Naive thymus-derived CD4-positive, alpha-beta T cell (primary cell): ENCODE measurements around the gene GRIA1. TPM values are rescaled to one million over a fixed set of nuclear protein-coding genes. Genes with fewer than 3 reads are reported as not detected.

Source experiments
- ATAC-seq: fragments of 150-1000 bp; cut with Tn5 transposase; 2 replicates; pipeline ENCODE4 v1.10.0; 2021; ENCODE audit warnings: mild to moderate bottlenecking, moderate library complexity
- CTCF ChIA-PET: fragments of 350-600 bp; sonication (Branson Sonifier 250); formaldehyde crosslinking; loops from one replicate; lab custom pipeline; 2021; ENCODE audit warnings: antibody characterized with exemption; lab: Charles Lee
- POLR2A ChIA-PET: fragments of 350-600 bp; sonication (Branson Sonifier 250); formaldehyde crosslinking; loops from one replicate; lab custom pipeline; 2021; ENCODE audit warnings: antibody characterized with exemption, inconsistent platforms; lab: Charles Lee
- DNase-seq, 9 donors: peaks; one replicate each; pipeline versions ENCODE4 v3.0.0 to v3.0.0-alpha.2; 2020 to 2022; ENCODE audit warnings: mixed read lengths in 1 of 9
- H3K27ac ChIP-seq: one replicate; pipeline ENCODE4 v1.7.0; 2013; ENCODE audit warnings: mild to moderate bottlenecking, low read depth, low read length, moderate library complexity
- H3K27me3 ChIP-seq, 2 donors: one replicate each; pipeline ENCODE4 v1.7.0; 2013; ENCODE audit warnings: low read length in 2 of 2, mild to moderate bottlenecking in 2 of 2, moderate library complexity in 2 of 2; ENCODE audit not compliant: control insufficient read depth in 2 of 2, insufficient read depth in 2 of 2
- H3K36me3 ChIP-seq, 3 experiments: 1 replicate in 2 of 3; 2 replicates in 1 of 3; pipeline ENCODE4 v1.7.0; 2013; ENCODE audit warnings: low read length in 3 of 3, mild to moderate bottlenecking in 3 of 3, moderate library complexity in 1 of 3; ENCODE audit not compliant: insufficient read depth in 3 of 3, control insufficient read depth in 2 of 3
- H3K4me1 ChIP-seq, 2 donors: one replicate each; pipeline ENCODE4 v1.7.0; 2013; ENCODE audit warnings: low read length in 2 of 2, mild to moderate bottlenecking in 2 of 2, moderate library complexity in 1 of 2; ENCODE audit not compliant: control insufficient read depth in 2 of 2, insufficient read depth in 2 of 2
- H3K4me3 ChIP-seq: 2 replicates; pipeline ENCODE4 v1.7.0; 2013; ENCODE audit warnings: mild to moderate bottlenecking, low read length
- H3K9me3 ChIP-seq, 3 experiments: 1 replicate in 2 of 3; 2 replicates in 1 of 3; pipeline ENCODE4 v1.7.0; 2013; ENCODE audit warnings: low read length in 3 of 3; ENCODE audit not compliant: control insufficient read depth in 2 of 3
- H3K27ac Mint-ChIP-seq, 9 donors: one replicate each; pipeline ENCODE4 v1.8.0; 2020 to 2022; ENCODE audit warnings: mixed read lengths in 9 of 9, mild to moderate bottlenecking in 8 of 9, moderate library complexity in 5 of 9, inconsistent platforms in 2 of 9
- H3K27me3 Mint-ChIP-seq, 5 donors: one replicate each; pipeline ENCODE4 v1.8.0; 2021 to 2022; ENCODE audit warnings: mixed read lengths in 5 of 5, mild to moderate bottlenecking in 1 of 5
- H3K36me3 Mint-ChIP-seq, 5 donors: one replicate each; pipeline ENCODE4 v1.8.0; 2020 to 2022; ENCODE audit warnings: mixed read lengths in 5 of 5, mild to moderate bottlenecking in 3 of 5, inconsistent platforms in 1 of 5
- H3K4me1 Mint-ChIP-seq, 7 donors: one replicate each; pipeline ENCODE4 v1.8.0; 2020 to 2022; ENCODE audit warnings: mixed read lengths in 7 of 7, mild to moderate bottlenecking in 3 of 7, inconsistent platforms in 1 of 7
- H3K4me3 Mint-ChIP-seq, 10 donors: one replicate each; pipeline ENCODE4 v1.8.0; 2020 to 2022; ENCODE audit warnings: mild to moderate bottlenecking in 10 of 10, mixed read lengths in 10 of 10, moderate library complexity in 6 of 10, inconsistent platforms in 2 of 10
- H3K9me3 Mint-ChIP-seq, 11 donors: one replicate each; pipeline ENCODE4 v1.8.0; 2020 to 2022; ENCODE audit warnings: mixed read lengths in 11 of 11, mild to moderate bottlenecking in 4 of 11, inconsistent platforms in 1 of 11, moderate library complexity in 1 of 11
- intact Hi-C, 2 donors: fragments of 100-400 bp; cut with micrococcal nuclease; formaldehyde crosslinking; loops; one replicate each; pipeline ENCODE4 v1.15.1; 2023
- polyA plus RNA-seq, 2 donors: library from polyadenylated mRNA; unstranded; fragments of 300-500 nt; fragmentation: Illumina TruSeq; gene quantifications; one replicate each; pipeline ENCODE4 v1.2.3, GENCODE V29; 2021
- total RNA-seq, 6 experiments: library from RNA in 5 of 6; stranded (reverse) in 5 of 6; gene quantifications; 1 replicate in 5 of 6; 2 replicates in 1 of 6; pipeline ENCODE4 v1.2.3 and lab custom pipeline; 2021 to 2026

The GRIA1 gene
- total and polyA plus RNA-seq, 7 experiments from 2014 or later = not detected

- no peak overlapping the region for H3K27ac Mint-ChIP-seq
- H3K27me3 Mint-ChIP-seq = peaks cover 30 to 56% (median 35%) of the 10 kb centered on the region in 5 donors
- no peaks in the 10 kb centered on the region for H3K36me3 ChIP-seq
- H3K27ac ChIP-seq = no peak overlapping the region
- no peaks in the 10 kb centered on the region for H3K27me3 ChIP-seq
- POLR2A ChIA-PET = no interaction called here
- peaks cover 0 to 5% (median 0%) of the 10 kb centered on the region in 11 donors for H3K9me3 Mint-ChIP-seq
- H3K4me3 ChIP-seq = no peak overlapping the region
- ATAC-seq (no peak), DNase-seq (no peak)
- H3K4me1 Mint-ChIP-seq = peaks cover 0 to 2% (median 0%) of the 10 kb centered on the region in 7 donors
- intact Hi-C loops = no loop called here
- no peaks in the 10 kb centered on the region for H3K9me3 ChIP-seq
- CTCF ChIA-PET = no interaction called here
- H3K36me3 Mint-ChIP-seq = no peaks in the 10 kb centered on the region
- no peaks in the 10 kb centered on the region for H3K4me1 ChIP-seq
- no peak overlapping the region for H3K4me3 Mint-ChIP-seq
These were observed 1.4 kb downstream of the GRIA1 start for GRCh38 chr5:153491856-153492255.

GRCh38 chr5:153496835-153497234, 6.4 kb downstream of the GRIA1 start:
- Mint-ChIP-seq H3K4me3 (no peak overlapping the region), H3K27me3 (peaks cover 6 to 23% (median 13%) of the 10 kb centered on the region in 5 donors), H3K27ac (no peak overlapping the region), H3K9me3 (peaks cover 0 to 3% (median 0%) of the 10 kb centered on the region in 11 donors), H3K4me1 (no peaks in the 10 kb centered on the region), H3K36me3 (no peaks in the 10 kb centered on the region)
- intact Hi-C loops = loop anchor here in 1 of 2 donors (2.0 kb wide), 1 partner anchor 468 kb away; no protein-coding TSS in a partner anchor
- DNase-seq = no peak
- Histone ChIP-seq H3K36me3 (no peaks in the 10 kb centered on the region), H3K27ac (no peak overlapping the region), H3K9me3 (no peaks in the 10 kb centered on the region), H3K4me1 (no peaks in the 10 kb centered on the region), H3K27me3 (no peaks in the 10 kb centered on the region), H3K4me3 (no peak overlapping the region)
- ChIA-PET CTCF (no interaction called here), POLR2A (no interaction called here)
- no peak for ATAC-seq

GRCh38 chr5:153498516-153498915, 8.0 kb downstream of the GRIA1 start:
- intact Hi-C loops = no loop called here
- POLR2A ChIA-PET = no interaction called here
- no peak overlapping the region for H3K4me3 Mint-ChIP-seq
- CTCF ChIA-PET = no interaction called here
- DNase-seq = no peak
- no peaks in the 10 kb centered on the region for H3K27me3 ChIP-seq
- ATAC-seq = no peak
- H3K4me3 ChIP-seq = no peak overlapping the region
- no peaks in the 10 kb centered on the region for H3K36me3 ChIP-seq
- no peaks in the 10 kb centered on the region for H3K4me1 Mint-ChIP-seq
- no peaks in the 10 kb centered on the region for H3K36me3 Mint-ChIP-seq
- H3K27me3 Mint-ChIP-seq = peaks cover 0 to 7% (median 2%) of the 10 kb centered on the region in 5 donors
- no peaks in the 10 kb centered on the region for H3K4me1 ChIP-seq
- H3K27ac ChIP-seq = no peak overlapping the region
- no peak overlapping the region for H3K27ac Mint-ChIP-seq
- no peaks in the 10 kb centered on the region for H3K9me3 ChIP-seq
- peaks cover 0 to 5% (median 0%) of the 10 kb centered on the region in 11 donors for H3K9me3 Mint-ChIP-seq

- Histone ChIP-seq H3K36me3 (no peaks in the 10 kb centered on the region), H3K27me3 (no peaks in the 10 kb centered on the region), H3K4me3 (no peak overlapping the region), H3K4me1 (no peaks in the 10 kb centered on the region), H3K9me3 (no peaks in the 10 kb centered on the region), H3K27ac (no peak overlapping the region)
- no peaks in the 10 kb centered on the region for H3K4me1 Mint-ChIP-seq
- ChIA-PET CTCF (no interaction called here), POLR2A (no interaction called here)
- H3K36me3 Mint-ChIP-seq = no peaks in the 10 kb centered on the region
- DNase-seq (no peak), ATAC-seq (no peak)
- H3K4me3 Mint-ChIP-seq = no peak overlapping the region
- H3K27me3 Mint-ChIP-seq = peaks cover 0 to 2% (median 0%) of the 10 kb centered on the region in 5 donors
- peaks cover 0 to 5% (median 0%) of the 10 kb centered on the region in 11 donors for H3K9me3 Mint-ChIP-seq
- intact Hi-C loops = no loop called here
- H3K27ac Mint-ChIP-seq = no peak overlapping the region
These were observed 9.7 kb downstream of the GRIA1 start for GRCh38 chr5:153500178-153500577.

GRCh38 chr5:153504726-153505125, 14.3 kb downstream of the GRIA1 start:
- Histone ChIP-seq H3K27me3 (no peaks in the 10 kb centered on the region), H3K9me3 (no peaks in the 10 kb centered on the region), H3K4me1 (no peaks in the 10 kb centered on the region), H3K4me3 (no peak overlapping the region), H3K27ac (no peak overlapping the region), H3K36me3 (no peaks in the 10 kb centered on the region)
- ATAC-seq (no peak), DNase-seq (no peak)
- Mint-ChIP-seq H3K36me3 (no peaks in the 10 kb centered on the region), H3K9me3 (peaks cover 0 to 9% (median 4%) of the 10 kb centered on the region in 11 donors), H3K27me3 (peaks cover 0 to 8% (median 6%) of the 10 kb centered on the region in 5 donors), H3K27ac (no peak overlapping the region), H3K4me1 (peaks cover 0 to 8% (median 0%) of the 10 kb centered on the region in 7 donors), H3K4me3 (no peak overlapping the region)
- ChIA-PET POLR2A (no interaction called here), CTCF (no interaction called here)
- intact Hi-C loops = no loop called here

GRCh38 chr5:153508700-153509099, 18.2 kb downstream of the GRIA1 start:
- ChIA-PET CTCF (interaction anchor here (0.7 kb wide), 1 partner anchor 13 kb away, joined by 3 read pairs; no protein-coding TSS in a partner anchor), POLR2A (no interaction called here)
- intact Hi-C loops = no loop called here
- Histone ChIP-seq H3K4me3 (no peak overlapping the region), H3K9me3 (no peaks in the 10 kb centered on the region), H3K4me1 (no peaks in the 10 kb centered on the region), H3K27ac (no peak overlapping the region), H3K36me3 (no peaks in the 10 kb centered on the region), H3K27me3 (no peaks in the 10 kb centered on the region)
- Mint-ChIP-seq H3K4me1 (peaks cover 0 to 8% (median 0%) of the 10 kb centered on the region in 7 donors), H3K9me3 (peaks cover 0 to 11% (median 5%) of the 10 kb centered on the region in 11 donors), H3K27me3 (peaks cover 0 to 8% (median 6%) of the 10 kb centered on the region in 5 donors), H3K4me3 (no peak overlapping the region), H3K27ac (no peak overlapping the region), H3K36me3 (no peaks in the 10 kb centered on the region)
- DNase-seq = no peak
- ATAC-seq = no peak

- Histone ChIP-seq H3K9me3 (no peaks in the 10 kb centered on the region), H3K4me3 (no peak overlapping the region), H3K27ac (no peak overlapping the region), H3K27me3 (no peaks in the 10 kb centered on the region), H3K36me3 (no peaks in the 10 kb centered on the region), H3K4me1 (no peaks in the 10 kb centered on the region)
- ChIA-PET CTCF (no interaction called here), POLR2A (no interaction called here)
- peaks cover 0 to 8% (median 0%) of the 10 kb centered on the region in 7 donors for H3K4me1 Mint-ChIP-seq
- DNase-seq (no peak), ATAC-seq (no peak)
- no peak overlapping the region for H3K4me3 Mint-ChIP-seq
- peaks cover 1 to 11% (median 6%) of the 10 kb centered on the region in 11 donors for H3K9me3 Mint-ChIP-seq
- intact Hi-C loops = no loop called here
- H3K27me3 Mint-ChIP-seq = peaks cover 0 to 12% (median 5%) of the 10 kb centered on the region in 5 donors
- no peak overlapping the region for H3K27ac Mint-ChIP-seq
- H3K36me3 Mint-ChIP-seq = no peaks in the 10 kb centered on the region
These were observed 21.2 kb downstream of the GRIA1 start for GRCh38 chr5:153511622-153512021.
